Activated effector memory CD4-positive, alpha-beta T cell treated with Interleukin-2 at 50 U/mL for 16 hours (primary cell): Measurements from ENCODE around the gene DNAJB6.
"Not testable (repeated sequence)": the region's sequence is repeated elsewhere in the genome, so short reads cannot be mapped to it uniquely, and the experiment has no call there.

Experiments
- DNase-seq: peaks from one replicate; pipeline ENCODE4 v3.0.0-alpha.2; 2020

DNAJB6 gene

GRCh38 chr7:157329447-157329846 is 7.4 kb upstream of the DNAJB6 start:
- DNase-seq, result no peak

GRCh38 chr7:157330567-157330966 is 6.2 kb upstream of the DNAJB6 start:
- DNase-seq, result not testable (repeated sequence)

- not testable (repeated sequence) for DNase-seq
Observed at GRCh38 chr7:157331049-157331448, 5.8 kb upstream of the DNAJB6 start.

GRCh38 chr7:157335236-157335635 is 1.6 kb upstream of the DNAJB6 start:
- DNase-seq, result no peak

- DNase-seq, result no peak
Observed at GRCh38 chr7:157335991-157336382, 817 bp upstream of the DNAJB6 start.

GRCh38 chr7:157337316-157338149 is 729 bp downstream of the DNAJB6 start:
- peak; percentile 45 for DNase-seq

GRCh38 chr7:157339777-157340677 is 3.2 kb downstream of the DNAJB6 start:
- DNase-seq, result peak; percentile 52

- DNase-seq, result no peak
Observed at GRCh38 chr7:157347217-157347904, 10.6 kb downstream of the DNAJB6 start.

GRCh38 chr7:157348548-157348947 is 11.7 kb downstream of the DNAJB6 start:
- DNase-seq, result no peak

GRCh38 chr7:157352516-157352915 is 15.7 kb downstream of the DNAJB6 start:
- no peak for DNase-seq

- DNase-seq, result no peak
Observed at GRCh38 chr7:157355784-157356511, 19.1 kb downstream of the DNAJB6 start.

- no peak for DNase-seq
Observed at GRCh38 chr7:157357129-157358040, 20.6 kb downstream of the DNAJB6 start.

GRCh38 chr7:157358041-157358752 is 21.4 kb downstream of the DNAJB6 start:
- no peak for DNase-seq

- DNase-seq, result no peak
Observed at GRCh38 chr7:157358753-157359096, 21.9 kb downstream of the DNAJB6 start.

- no peak for DNase-seq
Observed at GRCh38 chr7:157359581-157359980, 22.8 kb downstream of the DNAJB6 start.

GRCh38 chr7:157360483-157361025 is 23.8 kb downstream of the DNAJB6 start:
- no peak for DNase-seq

- DNase-seq, result no peak
Observed at GRCh38 chr7:157361537-157361936, 24.7 kb downstream of the DNAJB6 start.

- DNase-seq, result no peak
Observed at GRCh38 chr7:157362729-157363128, 25.9 kb downstream of the DNAJB6 start.

- DNase-seq, result no peak
Observed at GRCh38 chr7:157366722-157367121, 29.9 kb downstream of the DNAJB6 start.

- DNase-seq, result no peak
Observed at GRCh38 chr7:157368955-157369354, 32.2 kb downstream of the DNAJB6 start.

- no peak for DNase-seq
Observed at GRCh38 chr7:157370742-157371141, 33.9 kb downstream of the DNAJB6 start.
